HepG2 (cell line): Measurements from ENCODE around the gene NOL4. TPM values are rescaled to one million over a fixed set of nuclear protein-coding genes. Genes with fewer than 3 reads are reported as not detected.

Experiments used
- ATAC-seq: fragments of 200-7000 bp; cut with Tn5 transposase; 3 replicates; pipeline ENCODE4 v1.9.1; 2020; ENCODE audit warnings: mild to moderate bottlenecking, moderate library complexity
- BruUV-seq: library from RNA; stranded (reverse); fragments of 400-500 nt; replicated peaks from 2 replicates; lab custom pipeline; 2021; lab: Mats Ljungman, UMichigan
- CTCF ChIA-PET: fragments of 300-600 bp; formaldehyde crosslinking; extraction: SDS; loops from one replicate; lab custom pipeline; 2021; ENCODE audit warnings: low total read pairs, inconsistent platforms, low intra/inter-chr PET ratio; lab: Yijun Ruan, JAX
- POLR2A ChIA-PET: fragments of 350-600 bp; sonication (Branson Sonifier 250); formaldehyde crosslinking; loops from one replicate; lab custom pipeline; 2020; ENCODE audit warnings: antibody characterized with exemption, inconsistent platforms; lab: Yijun Ruan, JAX
- DNase-seq: peaks from one replicate; pipeline ENCODE4 v3.0.0-alpha.2; 2015; ENCODE audit warnings: low spot score
- FAIRE-seq: peaks from 3 replicates; lab custom pipeline; 2011; peaks lifted over from hg19 to GRCh38; lab: Jason Lieb, UNC
- H2AFZ ChIP-seq: one replicate; pipeline ENCODE4 v1.6.1; 2011; ENCODE audit warnings: low read length, inconsistent platforms
- H3K27ac ChIP-seq: fragments of 300-600 bp; 3 replicates; pipeline ENCODE4 v1.8.0; 2011; ENCODE audit warnings: mixed run types, mild to moderate bottlenecking, mixed read lengths, low read length, inconsistent platforms; ENCODE audit not compliant: insufficient read depth; ENCODE audit errors: extremely low read length
- H3K27me3 ChIP-seq, 2 experiments: fragments of 200-600 bp in 1 of 2; 2 replicates in 1 of 2; 3 replicates in 1 of 2; pipeline versions ENCODE4 v1.6.0 to v1.8.0; 2011; ENCODE audit warnings: low read length in 2 of 2, mild to moderate bottlenecking in 2 of 2, moderate library complexity in 2 of 2, inconsistent platforms in 1 of 2; ENCODE audit not compliant: insufficient read depth in 2 of 2, control insufficient read depth in 1 of 2
- H3K36me3 ChIP-seq, 2 experiments: fragments of 200-600 bp in 1 of 2; replicated peaks in 1 of 2; 2 replicates in 1 of 2; 3 replicates in 1 of 2; pipeline versions ENCODE4 v1.5.1 to v1.8.0; 2011; ENCODE audit warnings: low read length in 2 of 2, inconsistent platforms in 1 of 2; ENCODE audit not compliant: insufficient read depth in 2 of 2, control insufficient read depth in 1 of 2
- H3K4me1 ChIP-seq: 2 replicates; pipeline ENCODE4 v1.5.1; 2012; ENCODE audit warnings: low read length, inconsistent platforms; ENCODE audit not compliant: insufficient read depth
- H3K4me2 ChIP-seq: 2 replicates; pipeline ENCODE4 v1.6.0; 2011; ENCODE audit warnings: low read depth, low read length, inconsistent platforms
- H3K4me3 ChIP-seq, 3 experiments: fragments of 200-600 bp in 1 of 3; sonication (generic), shearing (Covaris generic) in 1 of 3; replicated peaks in 1 of 3; 2 replicates each; pipeline ENCODE4 v1.5.1; 2011 to 2016; ENCODE audit warnings: low read length in 3 of 3, inconsistent platforms in 2 of 3, low read depth in 2 of 3, mild to moderate bottlenecking in 2 of 3, control low read depth in 1 of 3, mixed read lengths in 1 of 3; ENCODE audit not compliant: insufficient read depth in 1 of 3
- H3K79me2 ChIP-seq: one replicate; pipeline ENCODE4 v1.6.1; 2011; ENCODE audit warnings: low read length, inconsistent platforms; ENCODE audit not compliant: insufficient read depth
- H3K9ac ChIP-seq: 2 replicates; pipeline ENCODE4 v1.6.0; 2011; ENCODE audit warnings: mild to moderate bottlenecking, low read depth, low read length, inconsistent platforms; ENCODE audit not compliant: insufficient read depth
- H3K9me3 ChIP-seq: 2 replicates; pipeline ENCODE4 v1.5.1; 2012; ENCODE audit warnings: mild to moderate bottlenecking, low read length
- H4K20me1 ChIP-seq: 2 replicates; pipeline ENCODE4 v1.6.0; 2011; ENCODE audit warnings: inconsistent platforms, mild to moderate bottlenecking, low read length, moderate library complexity; ENCODE audit not compliant: insufficient read depth
- AGO2 ChIP-seq: fragments of 200-400 bp; formaldehyde crosslinking; optimal IDR thresholded peaks from 2 replicates; pipeline ENCODE3; 2017; ENCODE audit warnings: mild to moderate bottlenecking, low read depth, low read length, moderate library complexity
- HMG20A ChIP-seq: IDR thresholded peaks from 2 replicates; pipeline ENCODE4 v1.6.1; 2016; ENCODE audit warnings: borderline replicate concordance
- HNF4A ChIP-seq: sonication (generic); formaldehyde crosslinking; IDR thresholded peaks from 2 replicates; pipeline ENCODE4 v1.4.0; 2020; ENCODE audit warnings: missing genetic modification reagents
- IKZF1 ChIP-seq: fragments of 450-650 bp; IDR thresholded peaks from 2 replicates; pipeline ENCODE4 v1.7.1; 2016
- MTA3 ChIP-seq: sonication (generic); formaldehyde crosslinking; IDR thresholded peaks from 2 replicates; pipeline ENCODE4 v1.4.0; 2020; ENCODE audit warnings: missing genetic modification reagents
- MYNN ChIP-seq: sonication (generic); formaldehyde crosslinking; IDR thresholded peaks from 2 replicates; pipeline ENCODE4 v1.4.0; 2020; ENCODE audit warnings: mild to moderate bottlenecking, low read depth, missing genetic modification reagents
- NFKBIZ ChIP-seq: IDR thresholded peaks from 2 replicates; pipeline ENCODE4 v1.6.1; 2018; ENCODE audit warnings: missing genetic modification reagents, missing compliant biosample characterization
- PITX1 ChIP-seq: sonication (generic); formaldehyde crosslinking; IDR thresholded peaks from 2 replicates; pipeline ENCODE4 v1.5.1; 2020; ENCODE audit warnings: mild to moderate bottlenecking, missing genetic modification reagents
- RERE ChIP-seq: IDR thresholded peaks from 2 replicates; pipeline ENCODE4 v1.6.1; 2016; ENCODE audit warnings: low read depth, missing genetic modification reagents, missing compliant biosample characterization
- U2AF2 ChIP-seq: fragments of 200-400 bp; formaldehyde crosslinking; IDR thresholded peaks from 2 replicates; pipeline ENCODE4 v1.6.1; 2017; ENCODE audit warnings: low read depth, mild to moderate bottlenecking, low read length
- ZNF205 ChIP-seq: IDR thresholded peaks from 2 replicates; pipeline ENCODE4 v1.6.1; 2018; ENCODE audit warnings: missing biosample characterization, missing genetic modification reagents
- WGBS: methylation state at CpG from one replicate; pipeline ENCODE4 v1.1.6; 2017; ENCODE audit warnings: low lambda C conversion rate; 5-methylcytosine and 5-hydroxymethylcytosine counted together
- in situ Hi-C: cut with HindIII; loops from 2 replicates; pipeline ENCODE4 v1.10.0; 2017; ENCODE audit warnings: low pct_unique_long_range_greater_than_20kb; ENCODE audit not compliant: extremely low pct_ligation_motif_present
- intact Hi-C: fragments of 100-400 bp; cut with micrococcal nuclease; formaldehyde crosslinking; loops from one replicate; pipeline ENCODE4 v1.10.0; 2022; ENCODE audit not compliant: unreplicated experiment
- polyA plus RNA-seq, 8 experiments: library from polyadenylated mRNA; depleted of rRNA in 3 of 8; stranded (reverse) in 7 of 8; unstranded in 1 of 8; fragments of >200 nt; fragmentation: Illumina TruSeq in 4 of 8; extraction: Trizol in 4 of 8; gene quantifications; 2 replicates each; pipeline versions ENCODE4 v1.2.1 to v1.2.3, GENCODE V29; 2011 to 2016; ENCODE audit warnings: low read depth in 4 of 8, missing spikeins in 1 of 8, mixed read lengths in 1 of 8; ENCODE audit not compliant: insufficient read depth in 1 of 8
- total RNA-seq, 5 experiments: library from RNA; depleted of rRNA; stranded (reverse); fragments of >200 nt; fragmentation: Illumina TruSeq; extraction: Trizol; gene quantifications; 2 replicates each; pipeline ENCODE4 v1.2.3, GENCODE V29; 2016; ENCODE audit warnings: low read depth in 1 of 5
- TF ChIP-seq, protein P1 (sequence below), 2 experiments: fragments of 450-650 bp in 1 of 2; sonication (generic) in 1 of 2; formaldehyde crosslinking in 1 of 2; IDR thresholded peaks; 2 replicates each; pipeline versions ENCODE4 v1.6.1 to v1.8.0; 2016 to 2022; ENCODE audit warnings: antibody characterized with exemption in 1 of 2, mild to moderate bottlenecking in 1 of 2, missing genetic modification reagents in 1 of 2

NOL4 gene
- total and polyA plus RNA-seq, 2 of the 13 experiments (the other 11 are each of a cell fraction or from before 2014, with no cell fraction given) = 1.8 TPM; not detected in 1

- ChIA-PET CTCF (no interaction called here), POLR2A (no interaction called here)
- no peak for FAIRE-seq
- no peaks in the 10 kb centered on the region for H3K79me2 ChIP-seq
- in situ Hi-C loops (no loop called here), intact Hi-C loops (no loop called here)
- no peak for ATAC-seq
- H3K9me3 ChIP-seq = no peaks in the 10 kb centered on the region
- no peak overlapping the region for H2AFZ ChIP-seq
- no TSS peak for BruUV-seq
- 0% methylated on average over 1 of the region's 1 CpG for WGBS
- no peak overlapping the region for H3K27ac ChIP-seq
- no peak overlapping the region for H3K9ac ChIP-seq
- H4K20me1 ChIP-seq = no peaks in the 10 kb centered on the region
- H3K36me3 ChIP-seq = no peaks in the 10 kb centered on the region
- DNase-seq = no peak
- no peak overlapping the region for H3K4me2 ChIP-seq
- no peaks in the 10 kb centered on the region for H3K4me1 ChIP-seq
- no peak overlapping the region for H3K4me3 ChIP-seq
- H3K27me3 ChIP-seq = no peaks in the 10 kb centered on the region
- no peak for TF ChIP-seq IKZF1
- no peak for TF ChIP-seq MTA3 (CRISPR knock-in tag)
- no peak for TF ChIP-seq PITX1 (CRISPR knock-in tag)
- TF ChIP-seq, protein P1, sequence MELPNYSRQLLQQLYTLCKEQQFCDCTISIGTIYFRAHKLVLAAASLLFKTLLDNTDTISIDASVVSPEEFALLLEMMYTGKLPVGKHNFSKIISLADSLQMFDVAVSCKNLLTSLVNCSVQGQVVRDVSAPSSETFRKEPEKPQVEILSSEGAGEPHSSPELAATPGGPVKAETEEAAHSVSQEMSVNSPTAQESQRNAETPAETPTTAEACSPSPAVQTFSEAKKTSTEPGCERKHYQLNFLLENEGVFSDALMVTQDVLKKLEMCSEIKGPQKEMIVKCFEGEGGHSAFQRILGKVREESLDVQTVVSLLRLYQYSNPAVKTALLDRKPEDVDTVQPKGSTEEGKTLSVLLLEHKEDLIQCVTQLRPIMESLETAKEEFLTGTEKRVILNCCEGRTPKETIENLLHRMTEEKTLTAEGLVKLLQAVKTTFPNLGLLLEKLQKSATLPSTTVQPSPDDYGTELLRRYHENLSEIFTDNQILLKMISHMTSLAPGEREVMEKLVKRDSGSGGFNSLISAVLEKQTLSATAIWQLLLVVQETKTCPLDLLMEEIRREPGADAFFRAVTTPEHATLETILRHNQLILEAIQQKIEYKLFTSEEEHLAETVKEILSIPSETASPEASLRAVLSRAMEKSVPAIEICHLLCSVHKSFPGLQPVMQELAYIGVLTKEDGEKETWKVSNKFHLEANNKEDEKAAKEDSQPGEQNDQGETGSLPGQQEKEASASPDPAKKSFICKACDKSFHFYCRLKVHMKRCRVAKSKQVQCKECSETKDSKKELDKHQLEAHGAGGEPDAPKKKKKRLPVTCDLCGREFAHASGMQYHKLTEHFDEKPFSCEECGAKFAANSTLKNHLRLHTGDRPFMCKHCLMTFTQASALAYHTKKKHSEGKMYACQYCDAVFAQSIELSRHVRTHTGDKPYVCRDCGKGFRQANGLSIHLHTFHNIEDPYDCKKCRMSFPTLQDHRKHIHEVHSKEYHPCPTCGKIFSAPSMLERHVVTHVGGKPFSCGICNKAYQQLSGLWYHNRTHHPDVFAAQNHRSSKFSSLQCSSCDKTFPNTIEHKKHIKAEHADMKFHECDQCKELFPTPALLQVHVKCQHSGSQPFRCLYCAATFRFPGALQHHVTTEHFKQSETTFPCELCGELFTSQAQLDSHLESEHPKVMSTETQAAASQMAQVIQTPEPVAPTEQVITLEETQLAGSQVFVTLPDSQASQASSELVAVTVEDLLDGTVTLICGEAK (IDR thresholded peaks at IDR 0.05) = no peak
- TF ChIP-seq, protein P1 (CRISPR knock-in tag; IDR thresholded peaks at IDR 0.05) = no peak
- no peak for TF ChIP-seq HNF4A (CRISPR knock-in tag)
- no peak for TF ChIP-seq U2AF2
- no peak for TF ChIP-seq AGO2
- TF ChIP-seq HMG20A (CRISPR knock-in tag) = no peak
- no peak for TF ChIP-seq ZNF205 (CRISPR knock-in tag)
- no peak for TF ChIP-seq RERE
- no peak for TF ChIP-seq NFKBIZ (CRISPR knock-in tag)
- no peak for TF ChIP-seq MYNN (CRISPR knock-in tag)
Observed at GRCh38 chr18:34212511-34212910, 12.2 kb downstream of the NOL4 start.
